Mucosa of descending colon (tissue), 3 donors: ENCODE data around the gene PLOD3. TPM values are rescaled to one million over a fixed set of nuclear protein-coding genes. Genes with fewer than 3 reads are reported as not detected.

Experiments
- ATAC-seq: fragments of 200-7000 bp; cut with Tn5 transposase; one replicate; pipeline ENCODE4 v1.9.1; 2020; ENCODE audit warnings: mild to moderate bottlenecking, moderate library complexity
- DNase-seq, 3 donors: peaks; one replicate each; pipeline ENCODE4 v3.0.0-alpha.2; 2020
- H3K36me3 ChIP-seq: fragments of 200-600 bp; one replicate; pipeline ENCODE4 v1.8.0; 2021; ENCODE audit warnings: low read depth, mild to moderate bottlenecking
- H3K4me1 ChIP-seq: fragments of 200-600 bp; one replicate; pipeline ENCODE4 v1.8.0; 2021; ENCODE audit warnings: low read depth, mild to moderate bottlenecking
- H3K4me3 ChIP-seq: fragments of 200-600 bp; one replicate; pipeline ENCODE4 v1.8.0; 2021; ENCODE audit warnings: mild to moderate bottlenecking
- H3K9me3 ChIP-seq: fragments of 200-600 bp; one replicate; pipeline ENCODE4 v1.8.0; 2021; ENCODE audit warnings: mild to moderate bottlenecking
- intact Hi-C, 2 donors: fragments of 100-400 bp; cut with DNase I in 1 of 2; cut with micrococcal nuclease in 1 of 2; formaldehyde crosslinking; loops; one replicate each; pipeline versions ENCODE4 v1.11.0 to v1.11.1; 2022; cut with DNase I, micrococcal nuclease
- total RNA-seq, 3 donors: library from RNA; stranded (reverse); fragmentation: NEBNext Ultra II Directional in 2 of 3; extraction: Animal tissue kit (Norgen Biotek cat#: 25700) in 2 of 3; gene quantifications; one replicate each; pipeline versions ENCODE4 v1.2.1 to v1.2.4, GENCODE V29; 2021 to 2023
- TF ChIP-seq, protein P1 (sequence below): fragments of 200-600 bp; IDR thresholded peaks from one replicate; pipeline ENCODE4 v1.8.0; 2022; ENCODE audit warnings: antibody characterized with exemption, mild to moderate bottlenecking
- donor health status: DM: no; HTN: no; CAD: no; lungs with moderate emphysema.
- donor health status: DM: no; HTN: no; CAD: no.
- donor health status: DM: no; HTN: yes; CAD: no.

The PLOD3 gene
- total RNA-seq, 3 donors from 2014 or later = 72.9 to 91.8 (median 87.2) TPM

- intact Hi-C loops = no loop called here
- ATAC-seq = no peak
- Histone ChIP-seq H3K36me3 (no peaks in the 10 kb centered on the region), H3K9me3 (no peaks in the 10 kb centered on the region), H3K4me1 (peaks cover 28% of the 10 kb centered on the region), H3K4me3 (no peak overlapping the region)
- DNase-seq = no peak
- TF ChIP-seq, protein P1, sequence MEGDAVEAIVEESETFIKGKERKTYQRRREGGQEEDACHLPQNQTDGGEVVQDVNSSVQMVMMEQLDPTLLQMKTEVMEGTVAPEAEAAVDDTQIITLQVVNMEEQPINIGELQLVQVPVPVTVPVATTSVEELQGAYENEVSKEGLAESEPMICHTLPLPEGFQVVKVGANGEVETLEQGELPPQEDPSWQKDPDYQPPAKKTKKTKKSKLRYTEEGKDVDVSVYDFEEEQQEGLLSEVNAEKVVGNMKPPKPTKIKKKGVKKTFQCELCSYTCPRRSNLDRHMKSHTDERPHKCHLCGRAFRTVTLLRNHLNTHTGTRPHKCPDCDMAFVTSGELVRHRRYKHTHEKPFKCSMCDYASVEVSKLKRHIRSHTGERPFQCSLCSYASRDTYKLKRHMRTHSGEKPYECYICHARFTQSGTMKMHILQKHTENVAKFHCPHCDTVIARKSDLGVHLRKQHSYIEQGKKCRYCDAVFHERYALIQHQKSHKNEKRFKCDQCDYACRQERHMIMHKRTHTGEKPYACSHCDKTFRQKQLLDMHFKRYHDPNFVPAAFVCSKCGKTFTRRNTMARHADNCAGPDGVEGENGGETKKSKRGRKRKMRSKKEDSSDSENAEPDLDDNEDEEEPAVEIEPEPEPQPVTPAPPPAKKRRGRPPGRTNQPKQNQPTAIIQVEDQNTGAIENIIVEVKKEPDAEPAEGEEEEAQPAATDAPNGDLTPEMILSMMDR = no peak
Observed at GRCh38 chr7:101171442-101171837, 45.9 kb downstream of the PLOD3 start.

DNA sequence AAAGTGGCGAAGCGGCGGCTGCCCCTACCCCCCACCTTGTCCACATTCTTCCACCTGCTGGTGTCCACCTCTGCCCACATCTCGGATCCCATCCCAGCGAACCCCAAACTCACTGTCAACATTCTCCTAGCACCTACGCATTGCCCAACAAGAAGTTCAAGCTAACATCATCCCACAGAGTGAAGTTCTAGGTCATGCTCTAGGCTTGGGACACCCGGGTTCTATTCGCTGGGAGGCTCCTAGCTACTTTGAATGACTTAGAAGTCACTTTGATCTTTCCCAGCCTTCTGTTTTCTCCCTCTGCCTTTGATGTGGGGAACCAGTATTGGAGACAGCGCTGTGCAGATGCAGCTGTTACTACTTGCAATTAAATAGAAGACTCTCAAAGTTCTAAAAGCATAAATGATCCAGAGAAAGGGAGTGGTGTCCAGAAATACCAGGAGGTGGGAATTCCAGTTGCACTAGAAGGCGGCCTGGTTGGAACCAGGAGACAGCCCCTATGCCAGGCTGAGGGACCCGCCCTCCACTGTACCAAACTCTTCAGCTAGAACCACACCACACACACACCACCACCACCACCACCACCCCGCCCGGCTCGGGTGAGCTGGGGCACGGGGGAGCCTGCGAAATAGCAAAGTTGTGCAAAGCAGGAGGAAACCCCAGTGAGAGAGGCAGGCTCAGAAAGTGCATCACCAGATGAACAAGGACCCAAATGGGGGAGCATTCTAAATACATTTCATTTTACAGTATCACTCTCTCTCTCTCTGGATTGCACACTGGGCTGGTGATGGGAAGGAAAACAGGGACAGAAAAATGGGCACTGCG is 46.6 kb downstream of the PLOD3 start:
- ATAC-seq = no peak
- intact Hi-C loops = no loop called here
- Histone ChIP-seq H3K9me3 (no peaks in the 10 kb centered on the region), H3K4me1 (peaks cover 30% of the 10 kb centered on the region), H3K36me3 (no peaks in the 10 kb centered on the region), H3K4me3 (no peak overlapping the region)
- TF ChIP-seq, protein P1 = no peak
- no peak for DNase-seq

GRCh38 chr7:101169838-101170551 is 47.4 kb downstream of the PLOD3 start:
- DNase-seq (peak; percentile 73 to 84 (median 81)), ATAC-seq (peak; percentile 66)
- Histone ChIP-seq H3K9me3 (no peaks in the 10 kb centered on the region), H3K4me1 (peaks cover 37% of the 10 kb centered on the region), H3K36me3 (no peaks in the 10 kb centered on the region), H3K4me3 (no peak overlapping the region)
- TF ChIP-seq, protein P1 = peak; percentile 90
- intact Hi-C loops = no loop called here

GRCh38 chr7:101169110-101169837 is 48.1 kb downstream of the PLOD3 start:
- no peak for ATAC-seq
- DNase-seq = no peak
- no peaks in the 10 kb centered on the region for H3K9me3 ChIP-seq
- no peaks in the 10 kb centered on the region for H3K36me3 ChIP-seq
- H3K4me3 ChIP-seq = no peak overlapping the region
- intact Hi-C loops = no loop called here
- TF ChIP-seq, protein P1 = no peak
- H3K4me1 ChIP-seq = peaks cover 42% of the 10 kb centered on the region

GRCh38 chr7:101168412-101169049 is 48.9 kb downstream of the PLOD3 start:
- TF ChIP-seq, protein P1 = no peak
- Histone ChIP-seq H3K9me3 (no peaks in the 10 kb centered on the region), H3K4me3 (no peak overlapping the region), H3K36me3 (no peaks in the 10 kb centered on the region), H3K4me1 (peaks cover 47% of the 10 kb centered on the region)
- intact Hi-C loops = no loop called here
- ATAC-seq = no peak
- DNase-seq = no peak
